NCI-H526 (cell line): Measurements from ENCODE around the gene OR13A1.
"Not testable (repeated sequence)": the region's sequence is repeated elsewhere in the genome, so short reads cannot be mapped to it uniquely, and the experiment has no call there.

ENCODE experiments used
- DNase-seq, 2 experiments: peaks; one replicate each; lab custom pipeline; 2025; lab: John Stamatoyannopoulos, UW

OR13A1 gene

DNA sequence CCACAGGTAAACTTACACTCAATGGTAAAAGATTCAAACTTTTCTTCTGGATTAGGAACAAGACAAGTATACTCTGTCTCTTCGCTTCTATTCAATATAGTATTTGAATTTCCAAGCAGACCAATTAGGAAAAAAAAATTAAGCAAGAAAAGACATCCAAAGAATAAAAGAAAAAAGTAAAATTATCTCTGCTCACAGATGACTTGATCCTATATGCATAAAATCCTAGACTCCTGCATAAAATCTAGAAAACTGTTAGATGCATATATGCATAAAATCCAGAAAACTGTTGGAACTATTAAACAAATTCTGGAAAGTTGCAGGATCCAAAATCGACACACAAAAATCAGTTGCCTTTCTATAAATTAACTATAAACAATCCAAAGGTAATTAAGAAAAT lies at the start of gene OR13A1:
TSS of gene OR13A1 (minus strand) at position 101 of the 400 bp plus-strand sequence. CDS start 11,186 bp downstream, outside the sequence.
- DNase-seq = no peak

GRCh38 chr10:45361983-45362799 lies 46.8 kb upstream of the OR13A1 start:
- DNase-seq = peak; percentile 59 to 64

DNA sequence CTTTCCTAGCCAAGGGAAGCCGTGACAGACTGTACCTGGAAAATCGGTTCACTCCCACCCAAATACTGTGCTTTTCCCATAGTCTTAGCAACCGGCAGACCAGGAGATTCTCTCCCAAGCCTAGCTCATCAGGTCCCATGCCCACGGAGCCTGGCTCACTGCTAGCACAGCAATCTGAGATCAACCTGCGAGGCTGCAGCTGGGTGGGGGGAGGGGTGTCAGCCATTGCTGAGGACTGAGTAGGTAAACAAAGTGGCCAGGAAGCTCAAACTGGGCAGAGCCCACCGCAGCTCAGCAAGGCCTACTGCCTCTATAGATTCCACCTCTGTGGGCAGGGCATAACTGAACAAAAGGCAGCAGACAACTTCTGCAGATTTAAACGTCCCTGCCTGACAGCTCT lies 43.6 kb upstream of the OR13A1 start:
- DNase-seq = peak in 1 of 2 experiments; percentile 12

DNA sequence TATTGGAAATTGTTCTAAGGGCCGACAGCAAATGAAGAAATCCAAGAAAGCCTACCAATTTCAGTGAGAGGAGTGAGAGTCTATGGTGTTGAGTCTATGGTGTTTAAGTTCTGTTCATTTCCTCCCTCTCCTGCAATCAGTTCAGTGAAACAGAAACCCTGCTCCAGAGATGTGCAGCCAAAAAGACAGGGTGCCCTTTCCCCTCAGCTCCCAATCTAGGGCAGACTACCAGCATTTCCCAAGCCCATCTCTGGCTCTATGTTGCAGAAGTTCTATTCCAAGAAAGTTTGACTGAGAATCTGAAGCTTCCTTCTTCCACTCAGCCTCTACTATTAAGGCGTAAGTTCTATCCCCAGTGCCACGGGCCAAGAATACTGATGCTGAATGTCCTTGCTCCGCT lies 40.1 kb upstream of the OR13A1 start:
- DNase-seq = no peak

GRCh38 chr10:45354261-45354660 lies 38.9 kb upstream of the OR13A1 start:
- DNase-seq = no peak

DNA sequence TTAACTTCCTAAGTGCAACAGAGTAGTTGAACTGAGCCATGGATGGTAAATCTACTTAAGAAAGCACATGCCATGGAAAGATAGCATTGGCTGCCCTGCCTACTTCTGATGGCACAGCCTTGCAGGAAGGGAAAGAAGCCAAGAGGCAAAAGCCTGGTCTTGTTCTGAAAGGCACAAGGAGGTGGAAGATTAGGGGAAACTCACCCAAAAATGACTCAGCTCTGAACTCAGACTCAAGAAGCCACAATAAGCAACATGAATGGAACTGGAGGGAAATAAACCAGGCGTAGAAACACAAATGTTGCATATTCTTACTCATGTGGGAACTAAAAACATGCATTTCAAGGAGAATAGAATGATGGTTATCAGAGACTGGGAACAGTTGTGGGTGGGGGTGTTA lies 37.8 kb upstream of the OR13A1 start:
- DNase-seq = no peak

DNA sequence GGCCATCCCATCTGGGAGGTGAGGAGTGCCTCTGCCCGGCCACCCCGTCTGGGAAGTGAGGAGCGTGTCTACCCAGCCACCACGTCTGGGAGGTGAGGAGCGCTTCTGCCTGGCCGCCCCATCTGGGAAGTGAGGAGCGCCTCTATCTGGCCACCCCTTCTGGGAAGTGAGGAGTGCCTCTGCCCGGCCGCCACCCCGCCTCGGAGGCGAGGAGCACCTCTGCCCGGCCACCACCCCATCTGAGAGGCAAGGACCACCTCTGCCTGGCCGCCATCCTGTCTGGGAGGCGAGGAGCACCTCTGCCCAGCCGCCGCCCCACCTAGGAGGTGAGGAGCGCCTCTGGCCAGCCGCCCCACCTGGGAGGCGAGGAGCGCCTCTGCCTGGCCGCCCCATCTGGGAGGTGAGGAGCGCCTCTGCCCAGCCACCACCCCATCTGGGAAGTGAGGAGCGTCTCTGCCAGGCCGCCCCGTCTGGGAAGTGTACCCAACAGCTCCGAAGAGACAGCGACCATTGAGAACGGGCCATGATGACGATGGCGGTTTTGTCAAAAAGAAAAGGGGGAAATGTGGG lies 32.9 kb upstream of the OR13A1 start:
- not testable (repeated sequence) for DNase-seq

GRCh38 chr10:45347464-45347863 lies 32.1 kb upstream of the OR13A1 start:
- DNase-seq = not testable (repeated sequence)

- not testable (repeated sequence) for DNase-seq
Measured at GRCh38 chr10:45346652-45347335, 31.4 kb upstream of the OR13A1 start.

DNA sequence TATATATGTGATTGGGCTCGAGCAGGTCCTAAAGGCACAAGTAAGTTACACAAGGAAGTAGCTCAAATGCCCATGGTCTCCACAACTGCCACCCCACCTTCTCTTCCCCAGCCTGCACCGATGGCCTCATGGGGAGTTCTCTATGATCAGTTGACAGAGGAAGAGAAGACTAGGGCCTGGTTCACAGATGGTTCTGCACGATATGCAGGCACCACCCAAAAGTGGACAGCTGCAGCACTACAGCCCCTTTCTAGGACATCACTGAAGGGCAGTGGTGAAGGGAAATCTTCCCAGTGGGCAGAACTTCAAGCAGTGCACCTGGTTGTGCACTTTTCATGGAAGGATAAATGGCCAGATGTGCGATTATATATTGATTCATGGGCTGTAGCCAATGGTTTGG lies 25.0 kb upstream of the OR13A1 start:
- DNase-seq = not testable (repeated sequence)

GRCh38 chr10:45339894-45340293 lies 24.5 kb upstream of the OR13A1 start:
- DNase-seq = no peak

GRCh38 chr10:45331824-45332223 lies 16.4 kb upstream of the OR13A1 start:
- DNase-seq = not testable (repeated sequence)

DNA sequence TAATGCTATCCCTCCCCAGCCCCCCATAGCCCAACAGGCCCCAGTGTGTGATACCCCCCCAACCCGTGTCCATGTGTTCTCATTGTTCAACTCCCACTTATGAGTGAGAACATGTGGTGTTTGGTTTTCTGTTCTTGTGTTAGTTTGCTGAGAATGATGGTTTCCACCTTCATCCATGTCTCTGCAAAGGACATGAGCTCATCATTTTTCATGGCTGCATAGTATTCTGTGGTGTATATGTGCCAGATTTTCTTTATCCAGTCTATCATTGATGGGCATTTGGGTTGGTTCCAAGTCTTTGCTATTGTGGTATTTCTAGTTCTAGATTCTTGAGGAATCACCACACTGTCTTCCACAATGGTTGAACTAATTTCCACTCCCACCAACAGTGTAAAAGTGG lies 11.5 kb upstream of the OR13A1 start:
- DNase-seq = not testable (repeated sequence)

DNA sequence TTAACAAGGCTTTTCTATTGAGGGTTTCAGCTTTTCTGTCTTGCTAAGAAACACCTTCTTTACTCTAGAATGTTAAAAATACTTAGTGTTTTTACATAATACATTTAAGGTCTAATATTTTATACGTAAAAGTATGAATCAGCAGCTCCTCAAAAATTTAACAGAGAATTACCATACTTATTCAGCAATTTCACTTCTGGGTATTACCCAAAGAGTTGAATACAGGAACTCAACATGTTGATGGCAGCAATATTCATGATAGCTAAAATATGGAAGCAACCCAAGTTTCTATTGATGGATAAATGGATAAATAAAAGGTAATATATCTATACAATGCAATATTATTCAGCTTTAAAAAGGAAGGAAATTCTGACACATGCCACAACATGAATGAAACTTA lies 9.7 kb upstream of the OR13A1 start:
- no peak for DNase-seq

- DNase-seq = no peak
Measured at GRCh38 chr10:45319702-45320101, 4.3 kb upstream of the OR13A1 start.

DNA sequence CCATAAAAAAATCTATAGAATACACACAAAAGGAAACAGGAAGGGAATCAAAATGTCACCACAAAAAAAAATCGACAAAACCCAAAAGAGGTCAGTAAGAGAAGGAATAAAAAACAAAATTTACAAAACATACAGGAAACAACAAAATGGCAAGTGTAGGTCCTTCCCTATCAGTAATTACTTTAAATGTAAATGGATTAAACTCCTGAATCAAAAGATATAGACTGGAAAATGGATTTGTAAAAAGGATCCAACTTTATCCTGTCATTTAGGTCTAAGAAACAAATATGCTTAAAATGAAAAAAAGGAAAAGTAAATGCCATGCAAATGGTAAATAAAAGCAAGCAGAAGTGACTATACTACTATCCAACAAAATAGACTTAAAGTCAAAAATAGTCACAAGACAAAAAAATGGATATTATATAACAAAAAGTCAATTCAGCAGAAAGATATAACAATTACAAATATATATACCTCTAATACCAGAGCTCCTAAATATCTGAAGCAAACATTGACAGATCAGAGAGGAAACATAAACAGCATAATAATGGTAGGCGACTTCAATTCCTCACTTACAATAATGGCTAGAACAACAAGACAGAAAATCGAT lies 2.0 kb downstream of the OR13A1 start:
- no peak for DNase-seq

DNA sequence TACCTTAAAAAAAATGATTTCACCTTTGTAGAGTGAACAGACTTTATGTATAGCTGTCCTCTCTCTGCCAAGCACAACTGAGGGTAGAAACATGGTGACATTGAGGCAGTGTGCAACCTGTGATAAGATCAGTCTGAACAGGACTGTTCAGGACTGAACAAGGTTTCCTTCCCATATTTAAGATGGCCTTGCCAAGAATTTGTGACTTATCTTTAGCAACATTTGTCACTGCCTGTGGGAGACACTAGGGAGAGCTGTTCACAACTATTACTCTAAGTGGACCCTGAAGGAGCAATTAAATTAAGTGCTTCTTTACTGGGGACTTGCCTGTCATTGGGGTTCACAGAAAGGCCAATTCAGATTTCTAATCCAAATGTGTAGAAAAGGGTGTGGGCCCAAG lies 6.7 kb downstream of the OR13A1 start:
- peak; percentile 1 to 4 for DNase-seq

- no peak for DNase-seq
Measured at GRCh38 chr10:45302573-45302972, 12.8 kb downstream of the OR13A1 start.

DNA sequence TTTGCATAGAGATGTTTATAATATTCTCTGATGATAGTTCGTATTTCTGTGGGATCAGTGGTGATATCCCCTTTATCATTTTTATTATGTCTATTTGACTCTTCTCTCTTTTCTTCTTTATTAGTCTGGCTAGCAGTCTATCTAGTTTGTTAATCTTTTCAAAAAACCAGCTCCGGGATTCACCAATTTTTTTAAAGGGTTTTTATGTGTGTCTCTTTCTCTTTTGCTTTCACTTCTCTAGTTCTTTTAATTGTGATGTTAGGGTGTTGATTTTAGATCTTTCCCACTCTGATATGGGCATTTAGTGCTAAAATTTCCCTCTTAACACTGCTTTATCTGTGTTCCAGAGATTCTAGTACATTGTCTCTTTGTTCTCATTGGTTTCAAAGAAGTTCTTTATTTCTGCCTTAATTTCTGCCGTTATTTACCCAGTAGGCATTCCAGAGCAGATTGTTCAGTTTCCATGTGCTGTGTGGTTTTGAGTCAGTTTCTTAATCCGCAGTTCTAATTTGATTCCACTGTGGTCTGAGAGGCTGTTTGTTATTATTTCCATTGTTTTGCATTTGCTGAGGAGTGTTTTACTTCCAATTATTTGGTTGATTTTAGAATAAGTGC lies 17.0 kb downstream of the OR13A1 start:
- DNase-seq = not testable (repeated sequence)

DNA sequence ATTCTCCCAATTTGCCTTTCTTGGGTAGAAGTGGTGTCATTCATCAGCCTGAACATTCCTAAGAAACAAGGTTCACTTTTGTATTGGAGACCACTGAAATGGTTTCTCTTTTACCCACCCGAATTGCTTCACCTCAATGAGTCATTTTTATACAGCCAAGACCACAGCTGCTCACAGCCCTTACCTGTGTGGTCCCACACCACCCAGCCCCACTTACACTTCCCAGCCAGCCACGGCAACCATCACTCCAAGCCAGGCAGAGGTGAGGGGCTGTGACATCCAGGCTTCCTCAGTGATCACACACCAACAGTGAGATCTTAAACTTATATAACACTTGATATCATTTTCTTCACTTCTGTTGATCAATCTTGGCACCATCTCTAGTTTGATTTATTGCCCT lies 20.7 kb downstream of the OR13A1 start:
- DNase-seq = no peak

DNA sequence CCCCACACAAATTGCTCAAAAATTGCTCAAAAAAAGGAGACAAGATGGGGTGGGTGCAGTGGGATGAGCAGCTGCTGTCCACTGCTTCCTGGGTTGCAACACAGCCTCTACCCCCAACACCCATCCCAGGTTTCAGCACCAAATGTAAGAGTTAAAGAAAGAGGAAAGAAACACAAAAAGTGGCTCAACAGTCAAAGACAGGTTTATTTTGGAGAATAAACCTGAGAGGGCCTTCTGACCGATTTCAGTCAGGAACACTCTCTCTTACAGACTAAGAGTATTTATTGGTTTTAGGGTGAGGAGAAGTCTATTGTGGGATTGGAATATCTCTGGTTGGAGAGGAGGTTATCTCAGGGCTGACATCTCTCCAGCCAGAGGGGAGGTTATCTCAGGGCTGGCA lies 28.4 kb downstream of the OR13A1 start:
- no peak for DNase-seq

DNA sequence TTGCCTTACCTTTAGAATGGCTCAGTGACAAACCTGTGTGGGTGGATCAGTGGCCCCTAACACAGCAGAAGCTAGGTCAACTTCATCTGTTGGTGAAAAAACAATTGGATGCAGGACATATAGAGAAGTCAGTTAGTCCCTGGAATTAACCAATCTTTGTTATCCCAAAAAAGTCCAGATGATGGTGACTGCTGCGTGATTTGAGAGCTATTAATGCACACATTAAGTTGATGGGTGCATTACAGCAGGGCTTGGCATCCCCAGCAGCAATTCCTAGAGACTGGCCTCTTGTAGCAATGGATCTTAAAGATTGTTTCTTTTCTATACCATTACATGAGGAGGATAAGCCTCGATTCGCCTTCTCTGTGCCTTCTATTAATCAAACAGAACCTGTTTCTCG lies 33.3 kb downstream of the OR13A1 start:
- peak in 1 of 2 experiments; percentile 5 for DNase-seq
